ENCODE results near the gene HELB. TPM values are rescaled to one million over a fixed set of nuclear protein-coding genes. Genes with fewer than 3 reads are reported as not detected.
A peak's percentile ranks its signal among the peaks of the same experiment; 100 is the strongest.

HELB gene
- 2.6 TPM in 2 replicates for total RNA-seq (2022)
- Bru-seq, nascent RNA: percentile 51 among the genes with signal in this experiment
- percentile 49 among the genes with signal in this experiment for BruChase-seq, experiment 1, labeled RNA remaining after a 6-hour chase
- percentile 51 among the genes with signal in this experiment for BruChase-seq, experiment 2, labeled RNA remaining after a 2-hour chase
- long read RNA-seq: 0 reads

DNA sequence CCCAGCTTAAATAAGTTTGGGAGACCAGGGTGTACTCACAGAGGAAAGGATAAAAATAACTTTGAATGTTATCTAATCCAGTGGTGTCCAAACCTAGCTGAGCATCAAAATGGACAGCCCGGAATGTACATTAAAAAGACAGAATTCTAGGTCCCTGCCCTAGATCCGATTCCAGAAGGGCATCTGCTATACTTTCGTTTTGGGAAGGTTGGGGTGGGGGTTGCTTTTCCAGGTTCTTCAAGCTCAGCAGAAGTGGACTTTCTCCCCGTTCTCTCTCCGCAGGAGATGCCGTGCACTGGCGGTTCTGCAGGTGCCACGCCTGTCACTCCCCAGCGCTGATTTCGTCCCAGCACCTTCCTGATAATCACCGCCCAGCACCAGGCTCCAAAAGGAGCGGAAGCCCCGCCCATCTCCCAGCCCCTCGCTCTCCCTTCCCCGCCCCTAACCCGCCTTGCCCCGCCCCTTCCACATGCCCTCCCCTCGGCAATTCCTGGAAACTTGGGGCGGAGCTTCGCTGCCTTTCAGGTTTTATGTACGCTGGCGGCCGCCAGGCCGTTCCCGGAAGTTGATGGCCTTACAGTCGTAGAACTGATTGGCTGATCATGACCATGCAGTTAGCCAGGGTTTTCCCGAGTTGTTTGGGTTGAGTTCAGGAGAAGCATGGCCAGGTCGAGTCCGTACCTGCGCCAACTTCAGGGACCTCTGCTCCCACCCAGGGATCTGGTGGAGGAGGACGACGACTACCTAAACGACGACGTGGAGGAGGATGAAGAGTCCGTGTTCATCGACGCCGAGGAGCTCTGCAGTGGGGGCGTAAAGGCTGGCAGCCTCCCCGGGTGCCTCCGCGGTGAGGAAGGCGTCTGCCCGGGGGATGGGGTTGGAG lies at the start of gene HELB:
Gene HELB (plus strand): TSS at position 550 of the 883 bp plus-strand sequence. CDS start 111 bp downstream, at position 661.
- intact Hi-C loops (cut with micrococcal nuclease): loop anchor here (1.0 kb wide), 1 partner anchor 133 kb away; the partner anchor contains the start of gene TMBIM4
- BruUV-seq (replicated peaks): no TSS peak
- H3K27me3 Mint-ChIP-seq (ENCODE audit: insufficient read depth, unreplicated experiment): peaks cover 45% of the 10 kb centered on the region
- TF ChIP-seq CTCF (IDR thresholded peaks at IDR 0.05; ENCODE audit: unreplicated experiment): no peak
- H3K27ac Mint-ChIP-seq (ENCODE audit: low read depth, unreplicated experiment): peak within 1 kb of the TSS; percentile 90
- ChIA-PET CTCF (interaction anchor here (0.6 to 1.1 kb wide), 11 partner anchors 18 to 723 kb away, joined by 3 to 6 read pairs (median 3); partner anchors contain the start of gene TMBIM4), POLR2A (interaction anchor here (0.6 to 3.3 kb wide), 15 partner anchors 9 to 968 kb away, joined by 3 to 22 read pairs (median 3); partner anchors contain the start of genes LLPH and TMBIM4)
- peaks cover 23% of the 10 kb centered on the region for H3K4me1 Mint-ChIP-seq (ENCODE audit: insufficient read depth, unreplicated experiment)
- DNase-seq (ENCODE audit: unreplicated experiment): peak; percentile 98
- H3K36me3 Mint-ChIP-seq (ENCODE audit: insufficient read depth, unreplicated experiment): no peaks in the 10 kb centered on the region
- H3K9me3 Mint-ChIP-seq (ENCODE audit: unreplicated experiment): no peaks in the 10 kb centered on the region
- H3K4me3 Mint-ChIP-seq (ENCODE audit: unreplicated experiment): peak within 1 kb of the TSS; percentile 99

DNA sequence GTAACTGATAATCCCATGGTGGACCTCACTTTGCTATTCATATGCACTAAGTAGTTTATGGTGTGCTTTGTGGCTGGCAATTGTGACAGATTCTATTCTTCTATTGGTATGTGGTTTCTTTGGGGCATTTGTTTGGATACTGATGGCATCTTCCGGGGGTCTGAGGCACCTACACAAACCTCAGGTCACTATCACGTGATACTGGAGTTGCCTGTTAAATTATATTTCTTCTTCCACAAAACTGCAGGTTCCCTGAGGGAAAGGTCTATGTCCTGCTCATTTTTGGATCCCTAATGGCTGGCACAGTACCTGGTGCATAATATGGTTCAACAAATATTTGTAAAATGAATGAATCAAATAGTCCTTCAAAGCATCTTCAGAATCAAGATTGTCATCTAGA lies 49.5 kb upstream of the HELB start:
- Mint-ChIP-seq H3K27me3 (ENCODE audit: insufficient read depth, unreplicated experiment) (peaks cover 33% of the 10 kb centered on the region), H3K9me3 (ENCODE audit: unreplicated experiment) (no peaks in the 10 kb centered on the region), H3K4me3 (ENCODE audit: unreplicated experiment) (no peak overlapping the region), H3K27ac (ENCODE audit: low read depth, unreplicated experiment) (no peak overlapping the region), H3K4me1 (ENCODE audit: insufficient read depth, unreplicated experiment) (no peaks in the 10 kb centered on the region), H3K36me3 (ENCODE audit: insufficient read depth, unreplicated experiment) (no peaks in the 10 kb centered on the region)
- no peak for TF ChIP-seq CTCF (IDR thresholded peaks at IDR 0.05; ENCODE audit: unreplicated experiment)
- intact Hi-C loops (cut with micrococcal nuclease): no loop called here
- BruUV-seq (replicated peaks): no TSS peak
- POLR2A ChIA-PET: no interaction called here
- no peak for DNase-seq (ENCODE audit: unreplicated experiment)
- CTCF ChIA-PET: interaction anchor here (7.1 kb wide), 1 partner anchor 18 kb away, joined by 39 read pairs; no protein-coding TSS in a partner anchor

GRCh38 chr12:66255737-66256136 lies 46.6 kb upstream of the HELB start:
- no TSS peak for BruUV-seq (replicated peaks)
- Mint-ChIP-seq H3K4me3 (ENCODE audit: unreplicated experiment) (no peak overlapping the region), H3K4me1 (ENCODE audit: insufficient read depth, unreplicated experiment) (no peaks in the 10 kb centered on the region), H3K9me3 (ENCODE audit: unreplicated experiment) (no peaks in the 10 kb centered on the region), H3K36me3 (ENCODE audit: insufficient read depth, unreplicated experiment) (no peaks in the 10 kb centered on the region), H3K27me3 (ENCODE audit: insufficient read depth, unreplicated experiment) (peaks cover 40% of the 10 kb centered on the region), H3K27ac (ENCODE audit: low read depth, unreplicated experiment) (no peak overlapping the region)
- no peak for DNase-seq (ENCODE audit: unreplicated experiment)
- no peak for TF ChIP-seq CTCF (IDR thresholded peaks at IDR 0.05; ENCODE audit: unreplicated experiment)
- POLR2A ChIA-PET: no interaction called here
- intact Hi-C loops (cut with micrococcal nuclease): no loop called here
- CTCF ChIA-PET: interaction anchor here (0.8 kb wide), 1 partner anchor 14 kb away, joined by 3 read pairs; no protein-coding TSS in a partner anchor

- H3K4me3 Mint-ChIP-seq (ENCODE audit: unreplicated experiment): no peak overlapping the region
- H3K27ac Mint-ChIP-seq (ENCODE audit: low read depth, unreplicated experiment): no peak overlapping the region
- no peak for DNase-seq (ENCODE audit: unreplicated experiment)
- ChIA-PET POLR2A (no interaction called here), CTCF (no interaction called here)
- H3K4me1 Mint-ChIP-seq (ENCODE audit: insufficient read depth, unreplicated experiment): no peaks in the 10 kb centered on the region
- BruUV-seq (replicated peaks): no TSS peak
- peaks cover 33% of the 10 kb centered on the region for H3K27me3 Mint-ChIP-seq (ENCODE audit: insufficient read depth, unreplicated experiment)
- no peaks in the 10 kb centered on the region for H3K9me3 Mint-ChIP-seq (ENCODE audit: unreplicated experiment)
- no peaks in the 10 kb centered on the region for H3K36me3 Mint-ChIP-seq (ENCODE audit: insufficient read depth, unreplicated experiment)
- no peak for TF ChIP-seq CTCF (IDR thresholded peaks at IDR 0.05; ENCODE audit: unreplicated experiment)
- intact Hi-C loops (cut with micrococcal nuclease): no loop called here
These were observed 44.3 kb upstream of the HELB start for GRCh38 chr12:66258011-66258410.

All from MCF 10A (cell line).